Ureter (tissue), 1 donor: Measurements from ENCODE around the gene BID. TPM values are rescaled to one million over a fixed set of nuclear protein-coding genes. Genes with fewer than 3 reads are reported as not detected.

Experiments
- DNase-seq: peaks from one replicate; pipeline ENCODE4 v3.0.0-alpha.2; 2020; ENCODE audit warnings: low spot score
- total RNA-seq: library from RNA; stranded (reverse); gene quantifications from one replicate; pipeline ENCODE4 v1.2.4, GENCODE V29; 2023
- donor health status: DM: yes; HTN: yes; CAD: no.

The BID gene
- total RNA-seq, 1 donor from 2014 or later = 31.3 TPM

DNA sequence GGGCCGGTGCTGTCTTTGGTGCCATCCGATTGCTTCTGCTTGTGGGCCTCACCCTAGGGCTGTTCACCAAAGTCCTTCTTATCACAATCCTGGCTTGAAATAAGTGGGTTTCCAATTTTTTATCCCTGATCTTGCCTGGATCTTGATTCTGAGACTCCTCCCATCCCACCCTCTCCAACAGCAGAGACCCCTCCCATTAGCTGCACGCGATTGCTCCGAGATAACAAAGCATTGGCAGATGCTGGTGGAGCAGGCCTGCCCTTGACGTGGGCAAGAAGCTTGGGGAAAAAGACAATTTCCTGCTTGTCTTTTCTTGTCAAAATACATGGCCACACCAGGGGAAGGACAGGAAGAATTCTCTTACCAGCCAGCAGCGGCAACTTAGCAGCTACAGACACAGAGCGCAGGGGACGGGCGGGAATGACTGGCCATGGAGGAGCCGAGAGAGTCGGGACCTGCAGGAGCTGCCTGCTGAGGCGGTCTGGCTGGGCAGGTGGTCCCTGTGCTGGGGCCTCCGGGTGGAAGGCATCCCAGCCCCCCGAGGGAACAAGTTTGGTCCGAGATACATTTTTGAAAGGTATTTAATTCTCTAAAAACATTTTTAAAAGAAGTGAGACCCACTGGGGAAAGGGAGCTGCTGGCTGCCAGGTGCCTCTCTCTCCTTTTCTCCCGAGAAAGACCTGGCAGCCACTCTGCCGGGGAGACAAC is 9.7 kb upstream of the BID start:
- DNase-seq = no peak

DNA sequence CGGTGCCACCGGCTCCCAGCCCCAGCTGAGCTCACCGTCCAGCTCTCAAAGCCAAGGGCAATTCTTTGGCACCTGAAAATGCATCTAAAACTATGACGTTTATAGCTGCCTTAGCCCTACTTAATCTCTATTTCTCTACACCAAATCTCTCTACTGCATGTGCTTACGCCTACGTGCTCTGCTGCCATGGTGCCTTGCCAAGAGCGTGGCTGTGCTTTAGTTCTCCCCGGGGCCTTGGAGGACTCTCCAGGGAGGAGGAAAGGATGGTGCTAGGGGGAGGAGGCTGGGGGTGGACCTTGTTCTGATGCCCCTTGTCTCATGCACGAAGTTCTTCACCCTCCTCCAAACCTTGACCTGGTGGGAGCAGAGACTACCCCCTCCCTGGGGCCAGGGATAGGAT is 9.0 kb upstream of the BID start:
- DNase-seq = no peak

DNA sequence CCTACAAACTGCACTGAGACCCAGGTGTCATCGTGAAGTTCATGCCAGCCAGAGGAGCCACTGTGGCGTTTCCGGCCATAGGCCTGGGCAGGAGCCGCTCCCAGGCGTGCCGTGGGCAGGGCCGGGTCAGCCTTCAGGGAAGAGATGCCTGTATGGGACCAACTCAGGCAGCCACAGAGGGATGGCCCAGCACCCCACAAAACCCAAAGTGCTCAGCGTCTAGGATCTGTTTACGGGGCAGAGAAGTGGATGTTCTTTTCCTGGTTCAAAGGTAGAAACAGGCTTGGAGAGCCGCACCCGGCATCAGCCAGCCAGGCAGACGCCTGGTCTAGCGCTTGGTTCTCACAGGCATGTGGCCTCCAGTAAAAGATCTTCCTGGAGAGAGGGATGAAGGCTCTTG is 8.4 kb upstream of the BID start:
- no peak for DNase-seq

DNA sequence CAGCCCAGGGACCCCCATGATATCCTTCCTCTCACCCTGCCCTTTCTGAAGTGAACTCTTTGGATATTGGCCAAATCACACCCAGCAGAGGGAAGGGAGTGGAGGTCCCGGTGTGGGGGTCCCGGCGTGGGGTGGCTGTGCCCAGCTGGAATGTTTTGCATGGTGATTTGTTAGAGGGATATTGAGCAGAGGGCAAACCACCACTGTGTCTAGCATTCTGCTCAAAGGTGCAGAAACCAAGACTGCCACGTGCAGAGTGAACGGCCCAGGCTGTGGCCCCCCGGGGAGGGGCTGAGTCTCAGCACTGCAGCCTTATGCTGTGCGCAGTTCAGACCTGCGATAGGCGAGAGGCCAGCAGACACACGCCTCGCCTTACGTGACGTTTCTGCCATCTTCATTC is 7.9 kb upstream of the BID start:
- no peak for DNase-seq

DNA sequence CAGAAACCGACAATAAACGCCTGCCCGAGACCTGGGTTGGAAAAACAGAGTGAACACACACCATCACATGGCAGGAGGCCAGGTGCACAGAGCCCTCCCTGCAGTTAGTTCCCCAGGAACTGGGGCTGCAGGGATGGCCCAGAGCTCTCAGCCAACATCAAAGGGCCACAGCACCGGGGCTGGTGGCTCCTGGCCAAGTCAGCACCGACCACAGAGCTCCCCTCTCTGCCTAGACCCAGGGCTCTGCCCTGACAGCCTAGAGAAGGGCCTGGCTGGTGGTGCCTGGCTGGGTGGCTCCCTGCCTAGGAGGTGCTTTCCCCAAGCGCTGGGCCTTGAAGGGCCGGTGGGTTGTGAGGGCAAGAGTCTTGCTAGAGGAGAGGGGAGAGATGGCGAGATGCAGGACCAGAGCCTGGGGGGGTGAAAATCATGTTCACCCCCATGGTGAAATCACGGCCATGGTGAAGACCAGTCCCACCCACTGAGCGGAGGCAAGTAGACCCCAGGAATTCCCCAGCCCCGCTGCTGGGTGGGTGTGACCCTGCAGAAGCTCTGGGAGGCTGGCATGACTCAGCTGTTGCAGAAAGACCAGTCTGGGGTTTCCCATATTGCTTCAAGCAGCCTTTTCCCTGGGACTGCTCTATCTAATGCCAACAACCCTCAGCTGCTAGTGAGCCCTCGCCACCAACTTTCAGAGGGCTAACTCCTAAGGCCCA is 7.2 kb upstream of the BID start:
- no peak for DNase-seq

DNA sequence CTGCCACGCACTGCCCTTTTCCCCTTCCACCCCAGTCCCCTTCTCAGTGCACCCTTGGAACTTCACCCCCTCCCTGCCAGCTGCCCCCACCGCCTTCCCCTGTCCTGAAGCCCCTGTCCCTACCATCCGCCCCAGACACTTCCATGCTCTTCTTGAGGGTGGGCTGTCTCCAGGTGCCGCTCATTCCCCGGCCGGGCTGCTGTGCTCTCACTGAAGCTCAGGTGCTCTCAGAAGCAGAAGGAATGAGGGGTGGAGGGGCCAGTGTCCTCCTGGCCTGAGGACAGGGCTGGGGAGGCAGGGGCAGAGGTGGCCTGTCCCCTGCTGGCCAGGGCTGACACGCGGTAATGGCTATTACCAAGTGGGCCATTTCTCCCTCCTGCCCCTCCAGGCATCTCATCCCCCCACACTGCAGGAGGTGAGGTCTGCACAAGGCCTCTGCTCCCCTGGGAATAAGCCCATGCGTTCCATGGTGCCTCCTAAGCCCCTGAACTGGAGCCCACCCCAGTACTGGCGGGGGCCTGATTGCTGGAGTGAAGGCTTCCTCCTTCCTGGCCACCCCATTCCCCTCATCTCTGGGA is 6.6 kb upstream of the BID start:
- no peak for DNase-seq

DNA sequence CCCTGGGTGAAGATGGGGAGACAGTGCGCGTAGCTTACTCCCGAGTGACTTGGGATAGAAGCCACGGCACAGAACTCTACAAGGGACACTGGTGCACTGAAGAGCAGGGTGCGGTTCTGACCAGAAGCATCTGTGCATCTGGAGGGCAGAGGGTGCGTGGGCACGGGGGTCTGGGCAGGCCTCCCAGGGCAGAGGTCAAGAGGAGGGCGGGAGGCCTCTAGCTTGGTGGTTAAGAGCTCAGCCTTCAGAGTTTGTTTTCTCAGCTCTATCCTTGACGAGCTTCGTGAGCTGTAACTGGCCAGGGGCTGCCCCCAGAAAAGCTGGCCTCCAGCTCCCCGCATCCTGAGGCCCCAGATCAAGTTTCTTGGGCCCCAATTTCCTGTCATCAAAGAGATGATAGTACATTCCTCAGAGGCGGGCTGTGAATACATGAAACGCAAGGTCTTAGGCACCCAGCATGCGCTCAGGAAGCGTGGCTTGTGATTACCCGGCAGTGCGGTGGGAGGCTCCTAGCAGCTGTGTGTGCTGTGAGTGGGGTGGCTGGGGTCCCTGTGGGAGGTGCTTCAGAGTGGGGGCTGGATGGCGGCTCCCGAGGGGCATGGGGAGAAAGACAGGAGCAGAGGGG is 6.0 kb upstream of the BID start:
- DNase-seq = no peak

DNA sequence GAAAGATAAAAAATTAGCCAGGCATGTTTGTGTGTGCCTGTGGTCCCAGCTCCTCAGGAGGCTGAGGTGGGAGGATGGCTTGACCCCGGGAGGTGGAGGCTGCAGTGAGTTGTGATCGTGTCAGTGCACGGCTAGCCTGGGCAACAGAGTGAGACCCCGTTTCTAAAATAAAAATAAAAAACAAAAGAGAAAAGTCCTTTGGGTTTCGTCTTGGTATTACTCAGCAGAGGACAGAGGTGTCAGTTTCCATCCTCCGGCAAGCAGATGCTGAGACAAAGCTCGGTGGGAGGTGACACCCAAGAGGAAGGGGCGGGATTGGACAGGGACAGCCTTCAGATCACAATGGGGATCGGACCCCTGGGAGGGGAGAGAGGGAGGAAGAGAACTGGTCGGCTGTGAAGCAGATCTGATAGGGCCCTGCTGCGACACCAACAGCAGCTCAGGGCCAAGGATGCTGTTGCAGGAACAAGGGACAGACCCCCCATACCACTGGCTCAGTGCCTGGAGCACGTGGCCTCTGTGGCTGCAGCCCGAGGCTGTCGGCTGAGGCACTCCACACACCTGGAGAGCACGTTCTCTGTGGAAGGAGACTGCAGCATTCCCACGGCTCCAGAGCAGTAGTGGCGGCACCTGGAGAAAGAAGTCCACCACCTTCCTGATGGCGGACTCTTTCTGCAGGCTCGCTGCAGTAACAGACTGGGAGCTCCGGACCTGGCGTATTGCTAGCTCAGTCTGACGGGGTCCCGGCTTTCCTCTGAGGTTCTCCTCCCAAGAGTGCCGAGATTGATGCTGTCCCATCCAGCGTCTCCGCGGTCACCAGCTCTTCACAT is 5.2 kb upstream of the BID start:
- DNase-seq = no peak

DNA sequence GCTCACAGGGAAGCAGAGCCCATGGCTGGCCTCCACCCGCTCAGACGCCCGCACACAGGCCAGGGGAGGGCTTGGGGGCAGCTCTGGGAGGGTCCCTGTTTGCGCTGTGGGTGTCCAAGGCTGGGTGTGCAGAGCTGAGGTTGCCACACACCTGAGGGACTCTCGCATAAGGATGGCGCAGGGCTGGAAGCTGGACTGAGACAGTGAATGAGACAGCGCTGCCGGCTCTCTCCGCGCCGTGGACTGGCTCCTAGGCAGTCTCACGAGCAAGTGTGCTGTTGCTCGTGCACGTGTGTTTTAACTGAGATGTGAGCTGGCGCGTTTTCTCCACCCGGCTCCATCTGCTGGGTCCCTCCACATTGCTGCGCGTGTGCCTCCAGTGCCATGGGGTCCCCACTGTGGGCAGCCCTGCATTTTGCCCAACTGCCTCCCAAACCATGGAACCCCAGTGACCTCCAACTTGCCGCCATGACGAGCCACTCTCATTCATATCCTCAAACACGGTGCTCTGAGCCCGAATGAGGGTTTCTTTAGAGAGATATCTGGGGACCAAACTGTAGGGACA is 4.2 kb upstream of the BID start:
- DNase-seq = no peak

DNA sequence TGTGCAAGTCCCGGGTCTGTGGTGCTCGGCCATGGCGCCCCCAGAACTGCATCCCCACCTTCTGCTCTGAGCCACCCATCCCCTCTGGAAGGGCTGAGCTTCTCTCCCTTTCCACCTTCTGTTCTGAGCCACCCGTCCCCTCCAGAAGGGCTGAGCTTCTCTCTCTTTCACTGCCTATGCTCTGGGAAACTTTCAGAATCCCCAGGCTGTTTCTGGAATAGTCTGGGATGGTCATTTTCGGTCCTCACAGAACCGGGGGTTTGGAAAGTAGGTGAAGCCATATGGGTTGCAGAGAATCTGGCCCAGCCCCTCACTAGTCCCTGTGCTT is 3.4 kb upstream of the BID start:
- DNase-seq = no peak

DNA sequence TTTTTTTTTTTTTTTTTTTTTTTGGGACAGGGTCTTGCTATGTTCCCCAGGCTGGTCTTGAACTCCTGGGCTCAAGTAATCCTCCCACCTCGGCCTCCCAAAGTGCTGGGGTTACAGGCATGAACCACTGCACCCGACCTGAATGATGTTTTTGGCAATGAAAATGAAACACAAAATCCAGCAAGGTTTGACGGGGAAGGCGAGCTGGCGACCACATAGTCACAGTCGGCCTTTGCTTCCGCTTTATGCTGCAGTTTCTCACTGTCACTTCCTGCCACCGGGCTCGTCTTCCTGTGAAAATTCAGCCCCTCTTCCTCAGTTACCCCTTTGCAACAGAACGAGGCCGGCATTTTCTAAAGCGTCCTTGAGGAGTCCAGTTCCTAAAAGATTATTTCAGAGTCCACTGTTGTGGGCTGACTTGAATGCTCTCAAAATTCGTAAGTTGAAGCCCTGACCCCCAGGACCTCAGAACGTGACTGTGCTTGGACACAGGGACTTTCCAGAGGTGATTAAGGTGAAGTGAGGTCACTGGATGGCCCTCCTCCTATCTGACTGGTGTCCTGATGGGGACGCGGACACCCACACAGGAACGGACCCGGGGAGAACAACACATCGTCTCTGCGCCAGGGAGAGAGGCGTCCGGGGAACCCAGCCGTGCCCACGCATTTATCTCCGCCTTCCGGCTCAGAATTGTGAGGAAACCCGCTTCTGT is 2.9 kb upstream of the BID start:
- no peak for DNase-seq

DNA sequence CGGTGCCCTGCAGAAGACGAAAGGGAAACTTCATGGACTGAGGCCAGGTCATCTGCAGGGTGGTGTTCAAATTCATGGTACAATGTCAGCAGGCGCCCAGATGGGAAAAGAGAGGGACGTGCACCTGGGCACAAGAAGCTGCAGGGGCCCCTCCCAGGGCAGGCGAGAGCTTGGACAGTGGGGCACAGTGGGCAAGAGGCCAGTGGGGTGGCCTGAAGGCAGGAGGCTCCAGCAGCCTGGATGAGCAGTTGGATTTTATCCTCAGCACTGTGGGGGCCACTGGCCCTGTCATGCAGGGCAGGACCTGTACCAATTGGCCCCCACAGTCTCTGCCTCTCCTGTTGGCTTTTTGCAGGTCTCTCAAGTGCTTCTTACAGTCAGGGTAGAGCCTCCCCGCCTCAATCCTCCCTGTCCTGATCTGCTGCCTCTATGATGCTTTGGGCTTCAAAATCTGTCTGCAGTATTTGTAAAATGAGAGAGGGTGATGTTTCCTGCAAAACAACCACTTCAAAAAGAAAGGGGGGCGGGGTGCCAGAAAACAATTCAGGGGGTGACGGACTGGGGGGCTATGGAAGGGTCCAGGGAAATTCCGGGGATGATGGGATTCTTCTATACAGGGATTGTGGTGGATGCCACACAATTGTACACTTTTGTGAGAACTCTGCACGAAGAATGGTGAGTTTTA is 1.7 kb upstream of the BID start:
- no peak for DNase-seq

DNA sequence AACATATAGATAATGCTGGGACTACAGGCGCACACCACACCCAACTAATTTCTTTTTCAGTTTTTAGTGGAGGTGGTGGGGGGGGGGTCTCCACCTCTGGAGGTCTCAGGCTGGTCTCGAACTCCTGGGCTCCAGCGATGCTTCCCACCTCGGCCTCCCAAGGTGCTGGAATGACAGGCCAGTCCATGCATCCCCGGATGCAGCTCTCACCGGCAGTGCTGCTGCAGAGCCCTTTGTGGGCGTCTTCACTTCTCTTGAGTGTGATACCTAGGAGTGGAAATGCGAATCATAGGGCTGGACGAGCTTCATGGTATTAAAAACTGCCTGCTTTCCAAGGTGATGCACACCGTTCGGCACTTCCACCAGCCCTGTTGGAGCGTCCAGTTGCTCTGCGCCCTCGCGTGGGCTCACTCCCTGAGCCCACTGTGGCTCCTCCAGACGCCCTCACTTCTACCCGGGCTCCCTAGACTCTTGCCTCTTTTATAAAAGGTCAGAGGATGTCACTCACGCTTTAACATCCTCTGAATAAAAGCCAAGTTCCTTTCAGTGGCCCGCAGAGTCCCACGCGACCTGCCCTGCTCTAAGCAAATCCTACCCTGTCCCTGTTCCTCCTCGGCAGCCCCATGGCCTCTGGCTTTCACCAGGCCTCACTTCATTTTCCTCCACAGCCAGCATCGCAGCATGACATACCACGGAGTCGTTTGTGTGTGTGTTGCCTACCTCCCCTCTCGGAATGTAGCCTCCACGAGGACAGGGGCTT is 837 bp upstream of the BID start:
- no peak for DNase-seq

DNA sequence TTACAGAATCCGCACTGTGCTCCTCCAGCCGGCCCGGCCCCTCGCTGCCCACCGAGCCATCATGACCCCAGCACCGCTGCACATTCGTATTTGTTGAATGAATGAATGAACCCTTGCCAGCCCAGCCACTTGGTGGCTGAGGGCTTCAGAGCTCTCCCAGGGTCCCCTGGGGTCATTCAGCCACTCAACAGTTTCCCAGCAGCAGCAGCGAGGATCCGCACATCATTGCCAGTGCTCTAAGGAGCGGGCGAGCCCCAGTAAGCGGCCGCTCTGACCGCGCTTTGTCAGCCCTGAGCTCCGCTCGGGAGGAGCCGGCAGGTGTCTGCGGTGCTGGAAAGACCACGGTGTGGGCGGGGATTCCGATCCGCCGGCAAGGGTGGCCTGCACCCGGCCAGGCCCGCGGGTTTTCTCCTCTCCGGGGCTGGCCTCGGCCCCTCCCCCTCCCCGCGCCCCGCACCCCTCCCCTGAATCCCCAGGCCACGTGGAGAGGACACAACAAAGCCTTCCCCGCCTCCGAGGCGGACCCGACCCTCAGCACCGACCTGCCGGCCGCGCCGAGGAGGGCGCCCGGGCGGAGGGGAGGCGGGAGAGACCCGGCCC is 563 bp downstream of the BID start:
- no peak for DNase-seq

DNA sequence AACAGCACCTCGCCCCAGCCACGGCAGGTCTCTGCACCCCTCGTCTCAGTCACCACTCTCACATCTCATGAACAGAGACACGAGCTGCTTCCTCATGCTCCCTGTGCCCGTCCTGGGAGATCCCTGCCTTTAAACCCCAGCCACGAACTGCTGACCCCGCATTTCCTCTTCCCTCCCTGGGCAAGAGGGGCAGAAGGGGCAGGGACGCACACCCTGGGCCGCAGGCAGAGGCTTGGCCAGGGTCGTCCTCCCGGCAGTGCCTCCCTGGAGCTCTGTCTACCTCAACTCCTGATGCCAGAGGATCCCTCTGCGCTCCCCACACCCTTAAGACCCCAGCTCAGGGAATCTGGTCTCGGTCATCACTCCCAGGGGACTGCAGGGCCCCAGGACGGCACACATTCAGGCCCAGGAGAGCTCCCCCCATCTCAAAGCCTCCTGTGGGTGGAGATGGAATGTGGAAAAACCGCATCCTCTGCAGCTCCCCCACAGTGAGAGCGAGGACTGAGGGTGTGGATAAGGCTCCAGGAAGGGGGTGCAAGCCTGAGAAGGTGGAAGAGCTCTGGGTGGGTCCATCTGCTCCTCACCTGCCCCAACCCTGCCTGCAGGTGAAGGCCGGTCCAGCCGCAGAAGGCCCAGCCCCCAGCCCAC is 1.2 kb downstream of the BID start:
- DNase-seq = peak; percentile 70

DNA sequence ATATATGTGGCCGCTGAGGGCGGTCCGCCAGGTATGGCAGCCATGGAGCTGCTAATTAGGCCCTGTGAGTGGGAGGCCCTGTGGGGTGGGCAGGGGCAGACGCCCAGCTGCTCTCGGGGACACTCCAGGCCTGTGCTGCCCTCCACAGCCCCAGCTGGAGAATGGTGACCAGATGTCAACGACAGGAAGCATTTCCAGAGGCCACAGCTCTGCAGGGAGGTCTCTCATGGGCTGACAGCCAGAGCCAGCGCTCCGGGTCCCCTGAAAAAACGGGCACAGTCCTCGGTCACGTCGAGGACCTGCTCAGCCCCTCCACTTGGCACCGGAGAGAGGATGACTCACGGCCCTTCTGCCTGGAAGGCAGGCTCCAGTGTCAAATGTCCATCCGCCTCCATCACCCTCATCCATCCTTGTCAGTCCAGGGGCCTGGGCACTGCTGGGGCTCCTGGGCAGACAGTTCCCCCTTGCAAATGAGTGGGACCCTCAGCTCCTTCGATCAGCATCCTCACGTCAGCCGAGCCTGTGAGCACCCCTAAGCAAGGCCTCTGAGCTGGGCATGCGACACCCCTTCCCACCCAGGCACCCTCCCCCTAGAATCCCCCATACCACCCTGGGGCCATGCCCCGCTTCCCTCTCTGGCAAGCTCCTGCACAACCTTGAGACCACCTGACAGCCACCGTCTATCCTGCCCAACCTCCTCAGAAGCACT is 1.9 kb downstream of the BID start:
- DNase-seq = no peak

DNA sequence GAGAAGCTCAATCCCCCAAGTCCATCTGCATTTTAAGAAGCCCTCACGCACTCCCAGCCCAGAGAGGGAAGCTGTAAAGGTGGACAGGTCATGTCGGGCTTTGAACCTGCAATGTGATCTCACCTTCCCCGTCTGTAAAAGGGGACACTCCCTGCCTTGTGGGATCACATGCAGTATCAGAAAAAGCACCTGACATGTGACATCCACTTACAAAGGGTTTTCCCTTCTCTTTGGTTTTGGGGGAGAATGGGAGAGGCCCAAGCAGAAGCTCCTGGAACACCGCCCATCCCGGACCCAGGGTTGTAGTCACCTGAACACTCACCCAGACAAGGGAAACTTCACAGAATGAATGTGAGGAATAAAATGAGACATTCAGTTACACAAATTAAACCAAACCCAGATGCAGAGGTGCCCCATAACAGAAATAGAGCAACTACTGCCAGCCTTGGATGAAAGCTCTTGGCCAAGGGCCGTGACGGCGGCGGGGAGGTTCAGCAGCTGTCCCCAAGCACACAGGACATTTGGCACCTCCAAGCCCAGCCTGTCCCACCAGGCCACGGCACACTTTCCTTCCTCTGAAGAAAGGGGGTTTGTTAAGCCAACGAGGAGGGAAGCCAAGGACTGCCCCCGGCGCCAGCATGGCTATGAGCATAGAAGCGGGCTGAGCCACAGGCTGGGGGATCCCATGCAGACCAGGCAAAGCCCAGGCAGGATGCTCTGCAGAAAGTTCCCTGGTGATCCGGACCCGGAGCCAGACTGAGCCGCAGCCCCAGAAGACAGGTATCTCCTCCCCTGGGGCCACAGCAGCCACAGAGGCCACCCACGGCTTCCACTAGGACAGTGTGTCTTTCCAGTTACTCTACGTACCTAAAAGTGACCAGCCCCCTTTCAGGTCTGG is 3.8 kb downstream of the BID start:
- no peak for DNase-seq
